Endothelial cell of umbilical vein (primary cell): Measurements from ENCODE around the gene TBX18. TPM values are rescaled to one million over a fixed set of nuclear protein-coding genes. Genes with fewer than 3 reads are reported as not detected.
A peak's percentile ranks its signal among the peaks of the same experiment; 100 is the strongest.

ENCODE experiments used
- BruUV-seq: library from RNA; stranded (reverse); fragments of 400-500 nt; replicated peaks from 2 replicates; lab custom pipeline; 2021; lab: Mats Ljungman, UMichigan
- CTCF ChIA-PET: fragments of 300-600, 350-600 bp; sonication (Branson Sonifier 250); formaldehyde crosslinking; loops from one replicate; lab custom pipeline; 2021; ENCODE audit warnings: antibody characterized with exemption, inconsistent platforms; lab: Charles Lee
- POLR2A ChIA-PET: fragments of 300-600, 350-600 bp; sonication (Branson Sonifier 250); formaldehyde crosslinking; loops from one replicate; lab custom pipeline; 2021; ENCODE audit warnings: antibody characterized with exemption, inconsistent platforms; lab: Charles Lee
- DNase-seq: peaks from one replicate; pipeline ENCODE4 v3.0.0-alpha.2; 2011; ENCODE audit warnings: low read depth, low spot score
- FAIRE-seq: peaks from 2 replicates; lab custom pipeline; 2011; peaks lifted over from hg19 to GRCh38; lab: Jason Lieb, UNC
- H2AFZ ChIP-seq: 2 replicates; pipeline ENCODE4 v1.6.0; 2012; ENCODE audit warnings: low read depth, low read length, control low read depth, inconsistent platforms
- H3K27ac ChIP-seq: 2 replicates; pipeline ENCODE4 v1.5.1; 2011; ENCODE audit warnings: low read depth, mild to moderate bottlenecking, control low read depth, low read length, moderate library complexity; ENCODE audit not compliant: insufficient read depth
- H3K27me3 ChIP-seq, 2 experiments: 2 replicates each; pipeline versions ENCODE4 v1.6.0 to v1.6.1; 2011; ENCODE audit warnings: low read length in 2 of 2, mixed read lengths in 1 of 2; ENCODE audit not compliant: control insufficient read depth in 2 of 2, insufficient read depth in 2 of 2
- H3K36me3 ChIP-seq, 2 experiments: 2 replicates in 1 of 2; 3 replicates in 1 of 2; pipeline ENCODE4 v1.5.1; 2011; ENCODE audit warnings: low read length in 2 of 2, mild to moderate bottlenecking in 1 of 2, moderate library complexity in 1 of 2; ENCODE audit not compliant: control insufficient read depth in 2 of 2, insufficient read depth in 2 of 2; ENCODE audit errors: extremely low read depth in 1 of 2
- H3K4me1 ChIP-seq: 3 replicates; pipeline ENCODE4 v1.5.1; 2011; ENCODE audit warnings: mild to moderate bottlenecking, low read length; ENCODE audit not compliant: control insufficient read depth, insufficient read depth; ENCODE audit errors: extremely low read depth
- H3K4me2 ChIP-seq: 2 replicates; pipeline ENCODE4 v1.6.1; 2011; ENCODE audit warnings: low read length, control low read depth, mixed read lengths; ENCODE audit not compliant: insufficient read depth
- H3K4me3 ChIP-seq, 3 experiments: fragments of 200-600 bp in 1 of 3; sonication (generic), shearing (Covaris generic) in 1 of 3; replicated peaks in 1 of 3; 2 replicates each; pipeline ENCODE4 v1.5.1; 2011 to 2016; ENCODE audit warnings: control low read depth in 3 of 3, low read length in 3 of 3, mild to moderate bottlenecking in 2 of 3, inconsistent platforms in 1 of 3, low read depth in 1 of 3, moderate library complexity in 1 of 3; ENCODE audit not compliant: insufficient read depth in 1 of 3
- H3K79me2 ChIP-seq: 2 replicates; pipeline ENCODE4 v1.6.0; 2012; ENCODE audit warnings: low read length, inconsistent platforms; ENCODE audit not compliant: control insufficient read depth, insufficient read depth
- H3K9ac ChIP-seq: replicated peaks from 2 replicates; pipeline ENCODE3; 2011; ENCODE audit warnings: low read length, control low read depth; ENCODE audit not compliant: insufficient read depth; ENCODE audit errors: extremely low read depth
- H3K9me1 ChIP-seq: replicated peaks from 3 replicates; pipeline ENCODE4 v1.6.0; 2011; ENCODE audit warnings: mild to moderate bottlenecking, low read length; ENCODE audit not compliant: control insufficient read depth, insufficient read depth; ENCODE audit errors: extremely low read depth
- H3K9me3 ChIP-seq: replicated peaks from 2 replicates; pipeline ENCODE4 v1.5.1; 2012; ENCODE audit warnings: low read length, inconsistent platforms; ENCODE audit not compliant: control insufficient read depth, insufficient read depth
- H4K20me1 ChIP-seq: replicated peaks from 2 replicates; pipeline ENCODE3; 2011; ENCODE audit warnings: mild to moderate bottlenecking, low read length; ENCODE audit not compliant: control insufficient read depth, insufficient read depth; ENCODE audit errors: extremely low read depth
- CTCF ChIP-seq, 2 donors: IDR thresholded peaks; 1 replicate in 1 of 2; 2 replicates in 1 of 2; pipeline ENCODE4 v1.5.1; 2011; ENCODE audit warnings: low read length in 2 of 2, mild to moderate bottlenecking in 2 of 2, moderate library complexity in 2 of 2, control low read depth in 1 of 2, inconsistent platforms in 1 of 2, low read depth in 1 of 2; ENCODE audit not compliant: insufficient read depth in 1 of 2; ENCODE audit errors: extremely low read depth in 1 of 2
- EZH2 ChIP-seq: IDR thresholded peaks from 2 replicates; pipeline ENCODE4 v1.6.1; 2012; ENCODE audit warnings: borderline replicate concordance, low read depth, mild to moderate bottlenecking, moderate library complexity, low read length, inconsistent platforms; ENCODE audit not compliant: severe bottlenecking
- FOS ChIP-seq: IDR thresholded peaks from 2 replicates; pipeline ENCODE4 v1.6.1; 2011; ENCODE audit warnings: mild to moderate bottlenecking, low read length, moderate library complexity, borderline replicate concordance; ENCODE audit not compliant: insufficient read depth
- GATA2 ChIP-seq: IDR thresholded peaks from 2 replicates; pipeline ENCODE4 v1.7.0; 2011; ENCODE audit warnings: low read depth, mild to moderate bottlenecking, moderate library complexity, mixed read lengths, low read length; ENCODE audit not compliant: insufficient read length, insufficient read depth
- JUN ChIP-seq: IDR thresholded peaks from 2 replicates; pipeline ENCODE4 v1.6.1; 2011; ENCODE audit warnings: borderline replicate concordance, low read depth; ENCODE audit not compliant: insufficient read length, insufficient read depth
- MAX ChIP-seq: IDR thresholded peaks from 2 replicates; pipeline ENCODE4 v1.6.1; 2011; ENCODE audit not compliant: insufficient read depth, insufficient read length
- MYC ChIP-seq: IDR thresholded peaks from one replicate; pipeline ENCODE4 v1.6.1; 2011; ENCODE audit warnings: mild to moderate bottlenecking, low read depth, low read length
- POLR2A ChIP-seq: IDR thresholded peaks from 2 replicates; pipeline ENCODE4 v1.6.1; 2012; ENCODE audit warnings: low read depth, mild to moderate bottlenecking, control low read depth, low read length
- POLR2AphosphoS5 ChIP-seq: IDR thresholded peaks from 2 replicates; pipeline ENCODE4 v1.6.1; 2012; ENCODE audit warnings: low read depth, mild to moderate bottlenecking, control low read depth, low read length, moderate library complexity; ENCODE audit not compliant: insufficient read depth
- dilution Hi-C: fragments of 300-500 bp; cut with MboI; formaldehyde crosslinking; loops from one replicate; pipeline ENCODE4 v1.15.0; 2019; ENCODE audit warnings: low sequenced_read_pairs; ENCODE audit not compliant: extremely low pct_ligation_motif_present
- intact Hi-C: fragments of 100-400 bp; cut with micrococcal nuclease; formaldehyde crosslinking; loops from one replicate; pipeline ENCODE4 v1.10.0; 2022
- polyA plus RNA-seq, 4 experiments: library from polyadenylated mRNA; depleted of rRNA in 3 of 4; stranded (reverse) in 3 of 4; unstranded in 1 of 4; fragments of >200 nt; gene quantifications; 2 replicates each; pipeline versions ENCODE4 v1.2.1 to v1.2.3, GENCODE V29; 2011 to 2012; ENCODE audit warnings: missing spikeins in 1 of 4
- total RNA-seq: library from RNA; stranded (reverse); gene quantifications from 2 replicates; pipeline ENCODE4 v1.2.3, GENCODE V29; 2021

Gene TBX18
- total and polyA plus RNA-seq, 2 donors (not counting 3 experiments of a cell fraction or from before 2014, with no cell fraction given) = 28.4 to 60.5 TPM

- Histone ChIP-seq H3K4me1 (peaks cover 31% of the 10 kb centered on the region), H3K79me2 (peaks cover 72% of the 10 kb centered on the region), H3K9me3 (no peaks in the 10 kb centered on the region), H3K27ac (no peak overlapping the region), H4K20me1 (no peaks in the 10 kb centered on the region), H3K4me3 (no peak overlapping the region), H3K9me1 (no peaks in the 10 kb centered on the region), H3K9ac (no peak overlapping the region), H2AFZ (no peak overlapping the region), H3K4me2 (no peak overlapping the region), H3K27me3 (no peaks in the 10 kb centered on the region), H3K36me3 (peaks cover 11 to 14% of the 10 kb centered on the region in 2 experiments)
- dilution Hi-C loops (no loop called here), intact Hi-C loops (no loop called here)
- BruUV-seq = no TSS peak
- FAIRE-seq = no peak
- TF ChIP-seq POLR2A = peak; percentile 27
- no peak for TF ChIP-seq POLR2AphosphoS5
- TF ChIP-seq FOS = no peak
- no peak for TF ChIP-seq JUN
- no peak for TF ChIP-seq MYC
- ChIA-PET POLR2A (no interaction called here), CTCF (interaction anchor here (1.0 to 1.7 kb wide), 2 partner anchors 12 to 328 kb away, joined by 3 to 6 read pairs; no protein-coding TSS in a partner anchor)
- no peak for DNase-seq
Observed at GRCh38 chr6:84756466-84756865, 7.9 kb downstream of the TBX18 start.

GRCh38 chr6:84753173-84753572 is 11.2 kb downstream of the TBX18 start:
- DNase-seq (no peak), FAIRE-seq (no peak)
- intact Hi-C loops (loop anchor here (2.0 kb wide), 1 partner anchor 20 kb away; no protein-coding TSS in a partner anchor), dilution Hi-C loops (no loop called here)
- Histone ChIP-seq H2AFZ (no peak overlapping the region), H3K9me3 (no peaks in the 10 kb centered on the region), H3K36me3 (peaks cover 11 to 12% of the 10 kb centered on the region in 2 experiments), H3K4me3 (no peak overlapping the region), H3K9me1 (no peaks in the 10 kb centered on the region), H3K79me2 (peaks cover 62% of the 10 kb centered on the region), H4K20me1 (no peaks in the 10 kb centered on the region), H3K27ac (no peak overlapping the region), H3K4me1 (peaks cover 2% of the 10 kb centered on the region), H3K4me2 (no peak overlapping the region), H3K27me3 (no peaks in the 10 kb centered on the region), H3K9ac (no peak overlapping the region)
- BruUV-seq = no TSS peak
- TF ChIP-seq POLR2A (no peak), CTCF (IDR thresholded peaks at IDR 0.05; ENCODE audit: extremely low read depth in 1 of 2, insufficient read depth in 1 of 2, low read depth in 1 of 2, low read length in 2 of 2) (no peak), FOS (no peak), MYC (no peak), JUN (no peak), MAX (no peak), EZH2 (no peak), GATA2 (no peak)
- ChIA-PET CTCF (interaction anchor here (0.7 to 4.2 kb wide), 6 partner anchors 9 to 331 kb away, joined by 3 to 23 read pairs (median 8); no protein-coding TSS in a partner anchor), POLR2A (no interaction called here)
